Thymus (tissue), 11 donors: ENCODE data around the gene VWA5B2. TPM values are rescaled to one million over a fixed set of nuclear protein-coding genes. Genes with fewer than 3 reads are reported as not detected.

Source experiments
- DNase-seq, 9 donors: peaks; one replicate each; pipeline ENCODE4 v3.0.0-alpha.2; 2013; ENCODE audit warnings: low spot score in 9 of 9, low read depth in 6 of 9, missing footprints in 1 of 9
- H3K27ac ChIP-seq, 2 donors: one replicate each; pipeline ENCODE4 v1.5.1; 2013; ENCODE audit warnings: control low read depth in 1 of 2, low read depth in 1 of 2, low read length in 1 of 2, mild to moderate bottlenecking in 1 of 2, moderate library complexity in 1 of 2
- H3K27me3 ChIP-seq, 2 donors: one replicate each; pipeline ENCODE4 v1.5.1; 2013; ENCODE audit warnings: low read length in 1 of 2; ENCODE audit not compliant: control insufficient read depth in 2 of 2, insufficient read depth in 1 of 2
- H3K36me3 ChIP-seq, 2 donors: one replicate each; pipeline ENCODE4 v1.5.1; 2013; ENCODE audit warnings: low read length in 1 of 2, mild to moderate bottlenecking in 1 of 2, moderate library complexity in 1 of 2; ENCODE audit not compliant: control insufficient read depth in 2 of 2, insufficient read depth in 2 of 2
- H3K4me1 ChIP-seq, 2 donors: one replicate each; pipeline ENCODE4 v1.5.1; 2013; ENCODE audit warnings: low read length in 2 of 2; ENCODE audit not compliant: control insufficient read depth in 2 of 2, insufficient read depth in 2 of 2
- H3K4me3 ChIP-seq, 2 donors: one replicate each; pipeline ENCODE4 v1.5.1; 2013; ENCODE audit warnings: low read length in 2 of 2, control low read depth in 1 of 2, mild to moderate bottlenecking in 1 of 2
- H3K9me3 ChIP-seq, 2 donors: one replicate each; pipeline ENCODE4 v1.5.1; 2013; ENCODE audit warnings: low read length in 1 of 2, mild to moderate bottlenecking in 1 of 2; ENCODE audit not compliant: control insufficient read depth in 2 of 2, insufficient read depth in 1 of 2
- WGBS: extraction: QIAGEN DNeasy Blood & Tissue Kit; methylation state at CpG from one replicate; pipeline ENCODE4 v1.1.7; 2013; 5-methylcytosine and 5-hydroxymethylcytosine counted together
- polyA plus RNA-seq: library from polyadenylated mRNA; stranded (reverse); fragments of 200-250 nt; gene quantifications from one replicate; pipeline ENCODE4 v1.2.3, GENCODE V29; 2013
- total RNA-seq: library from RNA; stranded (reverse); fragments of 120-200 nt; gene quantifications from one replicate; pipeline ENCODE4 v1.2.4, GENCODE V29; 2013
- donor health status: healthy.

VWA5B2 gene
- total and polyA plus RNA-seq, 2 donors, result 0.05 to 0.23 TPM

- DNase-seq, result no peak
- peaks cover 0 to 4% of the 10 kb centered on the region in 2 donors for H3K9me3 ChIP-seq
- no peak overlapping the region for H3K27ac ChIP-seq
- 8% methylated on average over 79 of the region's 79 CpGs for WGBS
- peak overlapping the region in 1 of 2 donors; percentile 44 for H3K4me3 ChIP-seq
- H3K36me3 ChIP-seq, result no peaks in the 10 kb centered on the region
- H3K4me1 ChIP-seq, result peaks cover 4 to 7% of the 10 kb centered on the region in 2 donors
- peaks cover 61 to 88% of the 10 kb centered on the region in 2 donors for H3K27me3 ChIP-seq
Observed at GRCh38 chr3:184230603-184231528, 1.5 kb downstream of the VWA5B2 start.

- H3K4me3 ChIP-seq, result no peak overlapping the region
- peaks cover 60 to 88% of the 10 kb centered on the region in 2 donors for H3K27me3 ChIP-seq
- H3K4me1 ChIP-seq, result peaks cover 4 to 7% of the 10 kb centered on the region in 2 donors
- no peaks in the 10 kb centered on the region for H3K36me3 ChIP-seq
- WGBS, result 57% methylated on average over 3 of the region's 3 CpGs
- DNase-seq, result no peak
- no peak overlapping the region for H3K27ac ChIP-seq
- H3K9me3 ChIP-seq, result peaks cover 0 to 4% of the 10 kb centered on the region in 2 donors
Observed at GRCh38 chr3:184231671-184232070, 2.3 kb downstream of the VWA5B2 start.

- 94% methylated on average over 23 of the region's 23 CpGs for WGBS
- no peak overlapping the region for H3K4me3 ChIP-seq
- H3K9me3 ChIP-seq, result peaks cover 0 to 4% of the 10 kb centered on the region in 2 donors
- no peak overlapping the region for H3K27ac ChIP-seq
- H3K27me3 ChIP-seq, result peaks cover 48 to 73% of the 10 kb centered on the region in 2 donors
- no peak for DNase-seq
- peaks cover 4 to 7% of the 10 kb centered on the region in 2 donors for H3K4me1 ChIP-seq
- H3K36me3 ChIP-seq, result no peaks in the 10 kb centered on the region
Observed at GRCh38 chr3:184233127-184233843, 3.9 kb downstream of the VWA5B2 start.

GRCh38 chr3:184234224-184234623 is 4.8 kb downstream of the VWA5B2 start:
- no peaks in the 10 kb centered on the region for H3K36me3 ChIP-seq
- H3K27ac ChIP-seq, result no peak overlapping the region
- 68% methylated on average over 4 of the region's 4 CpGs for WGBS
- H3K9me3 ChIP-seq, result peaks cover 0 to 4% of the 10 kb centered on the region in 2 donors
- peaks cover 39 to 63% of the 10 kb centered on the region in 2 donors for H3K27me3 ChIP-seq
- H3K4me3 ChIP-seq, result no peak overlapping the region
- no peak for DNase-seq
- H3K4me1 ChIP-seq, result peaks cover 4 to 7% of the 10 kb centered on the region in 2 donors

- Histone ChIP-seq H3K4me1 (peaks cover 1 to 3% of the 10 kb centered on the region in 2 donors), H3K9me3 (peaks cover 0 to 4% of the 10 kb centered on the region in 2 donors), H3K36me3 (no peaks in the 10 kb centered on the region), H3K27me3 (peaks cover 34 to 57% of the 10 kb centered on the region in 2 donors), H3K4me3 (no peak overlapping the region), H3K27ac (no peak overlapping the region)
- DNase-seq, result no peak
- WGBS, result 95% methylated on average over 19 of the region's 19 CpGs
Observed at GRCh38 chr3:184234671-184235380, 5.4 kb downstream of the VWA5B2 start.

GRCh38 chr3:184235381-184236032 is 6.1 kb downstream of the VWA5B2 start:
- Histone ChIP-seq H3K36me3 (no peaks in the 10 kb centered on the region), H3K4me1 (no peaks in the 10 kb centered on the region), H3K27me3 (peaks cover 28 to 51% of the 10 kb centered on the region in 2 donors), H3K4me3 (no peak overlapping the region), H3K9me3 (peaks cover 0 to 4% of the 10 kb centered on the region in 2 donors), H3K27ac (no peak overlapping the region)
- 92% methylated on average over 4 of the region's 4 CpGs for WGBS
- DNase-seq, result no peak

- no peak overlapping the region for H3K4me3 ChIP-seq
- no peak overlapping the region for H3K27ac ChIP-seq
- no peaks in the 10 kb centered on the region for H3K36me3 ChIP-seq
- no peak for DNase-seq
- no peaks in the 10 kb centered on the region for H3K4me1 ChIP-seq
- WGBS, result 84% methylated on average over 14 of the region's 14 CpGs
- H3K9me3 ChIP-seq, result peaks cover 0 to 2% of the 10 kb centered on the region in 2 donors
- peaks cover 24 to 49% of the 10 kb centered on the region in 2 donors for H3K27me3 ChIP-seq
Observed at GRCh38 chr3:184236033-184236410, 6.6 kb downstream of the VWA5B2 start.

- no peaks in the 10 kb centered on the region for H3K4me1 ChIP-seq
- H3K27me3 ChIP-seq, result peaks cover 18 to 45% of the 10 kb centered on the region in 2 donors
- WGBS, result 95% methylated on average over 3 of the region's 3 CpGs
- peaks cover 0 to 5% of the 10 kb centered on the region in 2 donors for H3K36me3 ChIP-seq
- H3K9me3 ChIP-seq, result no peaks in the 10 kb centered on the region
- DNase-seq, result no peak
- H3K4me3 ChIP-seq, result no peak overlapping the region
- no peak overlapping the region for H3K27ac ChIP-seq
Observed at GRCh38 chr3:184236636-184237035, 7.3 kb downstream of the VWA5B2 start.
